Activated CD8-positive, alpha-beta memory T cell treated with anti-CD3 and anti-CD28 coated beads for 48 hours (primary cell): Measurements from ENCODE around the gene OPTN.
"Not testable (repeated sequence)": the region's sequence is repeated elsewhere in the genome, so short reads cannot be mapped to it uniquely, and the experiment has no call there.

Experiments
- DNase-seq, 3 experiments: peaks; one replicate each; pipeline ENCODE4 v3.0.0-alpha.2; 2020; ENCODE audit warnings: low read depth in 2 of 3, low spot score in 2 of 3

Gene OPTN

DNA sequence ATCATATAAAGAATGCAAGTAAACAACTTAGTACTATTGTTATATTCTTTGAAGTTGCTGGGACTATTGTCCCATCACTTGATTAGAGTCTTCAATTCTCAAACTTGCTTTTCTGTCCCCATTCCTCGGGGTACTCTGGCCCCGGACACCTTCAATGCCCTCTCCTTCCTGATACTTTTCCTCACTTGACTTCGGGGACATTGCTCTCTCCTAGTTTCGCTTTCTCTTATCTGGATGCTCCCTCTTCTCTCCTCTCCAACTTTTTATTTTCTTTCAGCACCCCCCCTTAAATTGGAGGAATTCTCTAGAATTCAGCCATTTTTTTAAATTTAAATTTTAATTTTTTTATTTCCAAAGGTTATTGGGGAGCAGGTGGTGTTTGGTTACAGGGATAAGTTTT lies 10.6 kb upstream of the OPTN start:
- no peak for DNase-seq

DNA sequence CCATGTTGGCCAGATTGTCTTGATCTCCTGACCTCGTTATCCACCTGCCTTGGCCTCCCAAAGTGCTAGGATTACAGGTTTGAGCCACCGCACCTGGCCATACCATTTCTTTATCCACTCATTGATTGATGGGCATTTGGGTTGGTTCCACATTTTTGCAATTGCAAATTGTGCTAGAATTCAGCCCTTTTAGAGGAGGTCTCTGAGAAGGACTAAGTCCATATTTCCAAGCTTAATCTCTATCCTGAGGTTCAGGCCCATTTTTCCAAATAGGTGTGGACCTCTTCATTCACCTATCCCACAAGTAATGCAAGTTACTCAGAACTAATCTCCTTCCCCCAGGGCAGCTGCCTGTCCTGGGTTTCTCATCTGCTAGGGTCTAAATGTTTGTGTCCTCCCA lies 9.7 kb upstream of the OPTN start:
- no peak for DNase-seq

DNA sequence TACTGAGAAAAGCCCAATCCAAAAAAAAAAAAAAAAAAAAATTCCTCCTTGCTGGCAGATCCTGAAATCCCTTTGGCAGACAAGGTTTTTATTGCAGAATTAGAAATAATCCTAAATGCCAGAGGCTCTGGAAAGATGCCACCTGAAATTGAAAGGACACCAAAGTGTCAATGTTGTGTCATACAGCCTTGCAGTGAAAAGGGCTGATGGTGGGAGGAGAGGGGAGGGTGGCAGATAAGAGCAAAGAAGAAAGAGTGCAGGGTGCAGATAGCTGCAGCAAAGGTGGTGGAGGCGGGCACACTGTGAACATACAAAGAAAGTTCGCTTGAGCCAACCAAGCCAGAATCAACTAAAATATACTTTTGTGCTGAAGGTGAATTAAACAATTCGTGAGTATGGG lies 8.2 kb upstream of the OPTN start:
- DNase-seq, result no peak

DNA sequence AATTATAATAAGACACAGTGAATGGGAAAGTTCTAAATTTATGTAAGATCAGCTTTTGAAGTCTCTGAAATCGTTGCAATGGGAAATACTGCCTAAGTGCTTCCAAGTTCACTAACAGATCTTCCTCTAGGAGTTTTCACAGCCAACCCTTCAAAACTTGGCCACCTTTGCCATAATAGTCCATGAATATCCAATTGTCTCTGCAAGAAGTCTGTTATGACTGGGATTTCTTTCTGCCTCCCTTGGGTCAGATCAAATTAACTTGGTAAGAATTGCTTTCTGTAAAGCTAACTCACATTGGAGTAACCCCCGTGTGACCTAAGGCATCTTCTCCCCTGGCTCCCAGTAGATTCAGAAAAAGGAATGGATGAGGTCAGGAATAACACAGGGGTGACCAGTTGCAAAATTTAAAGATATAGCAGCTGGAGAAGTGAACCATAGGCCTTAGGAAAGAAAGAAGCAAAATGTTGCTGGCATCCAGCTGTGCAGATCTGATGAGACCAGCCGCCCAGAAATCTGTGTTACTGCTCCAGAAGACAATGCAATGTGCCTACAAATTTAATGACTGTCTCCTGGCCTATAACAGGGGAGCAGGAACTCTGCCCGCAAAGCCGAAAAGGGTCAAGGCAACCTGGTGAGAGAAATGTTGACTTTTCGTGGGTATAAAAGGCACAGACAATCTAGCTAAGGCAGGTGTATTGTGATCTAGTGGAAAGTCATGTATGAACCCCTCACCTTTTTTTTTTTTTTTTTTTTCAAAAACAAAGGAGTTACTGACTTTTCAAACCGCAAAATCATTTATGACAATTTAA lies 7.5 kb upstream of the OPTN start:
- DNase-seq, result no peak

DNA sequence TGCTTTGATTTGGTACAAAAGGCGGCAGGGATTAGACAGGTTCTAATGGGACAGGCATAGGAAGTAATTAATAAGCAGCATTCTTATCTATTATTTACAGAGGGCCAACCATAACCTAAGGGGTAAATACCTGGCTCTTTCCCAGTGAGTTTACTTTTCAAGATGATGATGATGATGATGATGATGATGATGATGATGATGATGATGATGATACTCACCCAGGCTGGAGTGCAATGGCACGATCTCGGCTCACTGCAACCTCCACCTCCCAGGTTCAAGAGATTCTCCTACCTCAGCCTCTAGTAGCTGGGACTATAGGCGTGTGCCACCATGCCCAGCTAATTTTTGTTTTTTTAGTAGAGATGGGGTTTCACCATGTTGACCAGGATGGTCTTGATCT lies 5.9 kb upstream of the OPTN start:
- not testable (repeated sequence) for DNase-seq

DNA sequence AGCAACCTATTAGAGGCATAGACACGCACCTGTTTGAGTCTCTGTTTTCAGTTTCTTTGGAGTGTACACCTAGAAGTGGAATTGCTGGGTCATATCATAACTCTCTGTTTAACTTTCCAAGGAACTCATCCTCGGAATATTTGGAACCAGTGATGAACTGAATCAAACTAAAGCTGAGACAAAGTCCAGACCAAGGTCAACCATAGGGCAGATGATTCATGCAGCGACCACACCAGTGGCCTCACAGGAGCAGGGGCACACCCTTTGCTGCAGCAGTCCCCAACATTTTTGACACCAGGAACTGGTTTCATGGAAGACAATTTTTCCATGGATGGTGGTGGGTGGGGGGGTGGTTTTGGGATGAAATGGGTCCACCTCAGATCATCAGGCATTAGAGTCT lies 4.9 kb upstream of the OPTN start:
- no peak for DNase-seq

DNA sequence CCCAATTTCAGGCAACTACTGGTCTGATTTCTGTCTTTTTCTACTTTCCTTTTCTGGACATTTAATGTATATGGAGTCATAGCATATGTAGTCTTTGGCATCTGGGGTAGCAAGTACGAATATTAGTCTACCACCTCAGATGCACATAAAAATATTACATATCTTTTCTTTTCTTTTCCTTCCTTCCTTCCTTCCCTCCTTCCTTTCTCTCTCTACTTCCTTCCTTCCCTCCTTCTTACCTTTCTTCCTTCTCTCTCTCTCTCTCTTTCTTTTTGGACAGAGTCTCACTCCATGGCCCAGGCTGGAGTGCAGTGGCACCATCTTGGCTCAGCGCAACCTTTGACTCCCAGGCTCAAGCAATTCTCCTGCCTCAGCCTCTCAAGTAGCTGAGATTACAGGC lies 4.0 kb upstream of the OPTN start:
- no peak for DNase-seq

DNA sequence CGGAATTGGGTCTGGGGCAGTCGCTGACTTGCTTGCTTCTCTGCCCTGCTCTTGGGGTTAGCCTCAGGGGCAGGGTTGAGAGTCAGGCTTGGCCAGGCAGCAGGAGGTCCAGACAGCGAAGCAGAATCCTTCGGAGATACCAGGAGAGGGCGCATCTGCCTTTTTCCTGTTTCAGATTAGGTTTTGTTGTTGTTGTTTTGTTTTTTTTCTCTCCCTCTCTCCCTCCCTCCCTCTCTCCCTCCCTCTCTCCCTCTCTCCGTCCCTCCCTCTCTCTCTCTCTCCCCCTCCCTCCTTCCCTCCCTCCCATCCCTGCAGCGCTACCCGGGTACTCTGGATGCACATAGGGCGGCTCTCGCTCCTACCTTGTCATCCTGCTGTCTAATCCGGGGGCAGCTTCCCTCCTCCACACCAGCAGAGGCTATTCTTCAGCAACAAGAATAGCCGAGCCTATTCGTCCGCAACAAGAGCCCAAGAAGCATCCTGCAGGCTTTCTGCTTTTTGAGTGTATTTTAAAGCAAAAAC lies 758 bp upstream of the OPTN start:
- DNase-seq, result peak in 1 of 3 experiments; percentile 11

DNA sequence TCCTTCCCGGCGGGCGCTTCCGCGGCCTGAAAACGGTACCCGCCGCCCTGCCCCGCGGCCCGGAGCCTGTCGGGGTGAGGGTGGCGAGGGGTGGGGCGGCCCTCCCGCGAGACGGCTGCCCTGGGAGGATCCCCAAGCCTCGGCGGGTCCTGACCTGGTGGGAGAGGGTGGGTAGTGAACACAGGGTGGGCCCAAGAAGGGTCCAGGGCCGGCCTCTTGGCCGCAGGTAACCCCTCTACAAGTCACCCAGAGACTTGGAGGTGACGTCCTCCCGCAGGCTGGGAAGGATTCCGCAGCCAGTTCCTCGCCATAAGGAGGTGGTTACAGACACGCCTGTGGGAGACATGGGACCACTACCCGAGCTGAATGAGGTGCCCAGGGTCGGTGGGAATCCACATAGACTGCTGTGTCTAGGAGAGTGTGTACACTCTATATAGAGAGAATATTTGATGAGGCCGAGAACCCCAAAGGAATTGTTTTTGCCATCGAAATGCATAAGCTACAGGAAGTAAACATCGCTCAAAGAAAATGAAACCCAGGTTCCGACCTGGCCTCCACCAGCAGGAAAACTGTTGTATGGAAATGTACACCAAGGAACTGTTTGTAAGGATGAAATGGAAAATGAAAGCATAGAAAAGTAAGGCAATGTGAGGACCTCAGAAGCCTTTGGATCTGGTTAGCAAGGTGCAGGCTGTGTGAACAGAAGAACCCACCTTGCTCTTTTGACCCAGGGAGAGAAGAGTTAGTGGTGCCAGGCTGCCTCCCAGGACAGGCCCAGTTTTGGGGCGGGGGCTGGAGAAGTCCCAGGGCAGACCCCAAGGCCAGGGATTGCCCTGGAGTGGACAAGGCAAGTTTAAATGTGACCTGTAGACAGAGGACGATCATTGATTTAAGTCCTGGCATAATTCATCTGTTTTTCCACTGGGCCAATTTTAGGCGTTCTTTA lies 659 bp downstream of the OPTN start:
- peak in 1 of 3 experiments; percentile 12 for DNase-seq

DNA sequence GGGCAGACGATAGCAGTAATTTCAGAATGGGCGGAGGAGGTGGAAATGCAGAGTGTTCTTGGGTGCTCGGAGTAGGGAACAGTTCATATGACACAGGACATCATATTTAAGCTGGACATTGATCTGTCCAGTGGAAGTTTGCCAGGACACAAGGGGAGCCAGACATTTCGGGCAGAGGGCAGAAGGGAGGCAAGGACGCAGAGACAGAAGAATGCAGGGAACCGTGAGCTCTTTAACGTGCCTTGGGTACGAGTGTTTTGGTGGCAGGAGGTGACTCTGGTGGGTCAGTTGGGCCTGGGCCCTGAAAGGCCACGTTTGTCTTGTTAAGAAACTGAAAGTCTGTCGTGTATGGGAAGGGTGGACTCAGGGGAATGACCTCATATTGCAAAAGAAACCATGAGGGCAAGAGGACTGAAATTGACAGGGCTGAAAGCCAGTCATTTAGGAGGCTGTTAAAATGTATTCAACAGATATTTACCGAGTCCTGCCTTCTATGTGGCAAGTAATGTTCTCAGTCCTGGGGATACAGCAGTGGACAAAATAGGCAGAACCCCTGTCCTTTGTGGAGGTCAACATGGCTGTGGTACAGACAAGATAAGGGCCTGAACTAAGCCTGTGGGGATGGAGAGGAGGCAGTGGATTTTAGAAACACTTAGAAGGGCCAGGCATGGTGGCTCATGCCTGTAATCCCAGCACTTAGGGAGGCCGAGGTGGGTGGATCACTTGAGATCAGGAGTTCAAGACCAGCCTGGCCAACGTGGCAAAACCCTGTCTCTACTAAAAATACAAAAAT lies 2.2 kb downstream of the OPTN start:
- DNase-seq, result no peak

DNA sequence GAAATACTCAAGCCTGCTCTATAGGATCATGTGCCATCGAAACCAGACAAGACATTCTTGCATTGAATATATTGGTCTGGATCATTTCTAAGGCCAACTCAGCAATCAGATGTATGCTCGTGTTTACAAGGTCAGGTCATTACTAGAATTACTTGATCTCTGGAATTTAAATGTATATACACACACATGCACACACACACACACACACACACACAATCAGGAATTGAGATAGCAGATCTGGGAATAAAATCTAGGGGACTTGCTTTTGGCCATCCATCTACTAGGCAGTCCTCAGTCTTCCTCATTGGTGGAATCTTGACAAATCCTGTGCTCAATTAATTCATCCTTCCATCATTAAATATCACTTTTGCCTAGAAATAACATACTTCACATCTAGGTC lies 3.6 kb downstream of the OPTN start:
- no peak for DNase-seq

DNA sequence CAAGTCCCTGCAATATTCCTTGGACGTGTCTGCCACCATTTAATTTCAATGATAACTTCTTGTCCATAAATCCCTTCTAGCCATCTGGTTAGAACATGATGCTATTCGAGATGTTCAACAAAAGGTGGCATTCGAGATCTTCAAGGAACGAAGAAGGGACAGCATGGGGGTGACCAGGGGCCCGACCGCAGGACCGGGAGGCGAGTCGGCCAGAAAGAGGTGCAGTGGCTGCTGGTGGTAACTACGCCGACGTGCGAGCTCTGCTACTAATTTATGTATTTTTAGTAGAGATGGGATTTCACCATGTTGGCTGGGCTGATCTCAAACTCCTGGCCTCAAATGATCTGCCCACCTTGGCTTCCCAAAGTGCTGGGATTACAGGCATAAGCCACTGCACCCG lies 4.7 kb downstream of the OPTN start:
- DNase-seq, result no peak

DNA sequence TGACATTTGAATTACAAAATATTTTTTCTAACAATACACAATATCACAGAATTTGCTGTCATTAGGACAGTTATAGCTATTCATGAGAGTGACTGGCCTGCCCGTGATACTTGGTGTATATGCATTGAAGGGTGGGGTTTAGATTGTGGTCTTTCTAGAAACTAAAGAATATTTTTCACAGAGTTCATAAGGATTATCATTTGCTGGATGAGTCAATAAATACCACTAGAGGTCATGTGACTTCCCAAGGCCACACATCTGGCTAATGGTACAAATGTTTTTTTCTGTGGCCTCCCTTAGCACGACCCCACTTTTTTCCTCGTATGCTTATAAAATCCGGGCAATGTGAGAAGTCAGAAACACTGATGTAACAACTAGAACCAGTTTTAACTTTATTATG lies 5.2 kb downstream of the OPTN start:
- no peak for DNase-seq

DNA sequence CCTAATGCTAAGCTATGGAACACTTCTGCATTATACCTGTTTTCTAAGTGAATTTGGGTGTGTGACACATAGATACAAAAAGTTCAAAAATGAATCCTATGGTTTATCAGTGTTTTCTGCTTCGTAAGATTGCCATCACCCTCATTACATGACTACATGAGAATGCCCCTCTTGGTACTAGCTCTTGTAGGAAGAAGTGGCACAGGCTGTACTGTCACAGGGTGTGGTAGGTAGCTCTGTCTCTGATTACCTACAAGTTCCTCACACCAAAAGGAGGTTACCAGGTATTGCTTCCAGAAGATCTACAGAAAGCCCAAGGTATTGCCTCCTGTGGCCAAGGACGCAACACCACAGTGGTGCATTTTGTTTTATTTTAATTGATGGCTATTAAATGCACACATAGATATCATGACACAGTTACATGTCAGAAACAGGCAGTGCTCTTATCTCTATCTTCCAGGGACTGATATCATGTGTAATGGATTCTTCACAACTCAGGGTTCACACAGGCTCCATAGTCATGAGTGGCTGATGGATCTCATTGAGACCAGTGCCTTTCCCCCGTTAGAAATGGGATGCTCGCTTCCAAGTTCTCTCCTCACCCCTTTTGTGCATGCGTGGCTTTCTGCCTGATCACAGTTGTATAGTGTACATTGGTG lies 6.6 kb downstream of the OPTN start:
- DNase-seq, result no peak

DNA sequence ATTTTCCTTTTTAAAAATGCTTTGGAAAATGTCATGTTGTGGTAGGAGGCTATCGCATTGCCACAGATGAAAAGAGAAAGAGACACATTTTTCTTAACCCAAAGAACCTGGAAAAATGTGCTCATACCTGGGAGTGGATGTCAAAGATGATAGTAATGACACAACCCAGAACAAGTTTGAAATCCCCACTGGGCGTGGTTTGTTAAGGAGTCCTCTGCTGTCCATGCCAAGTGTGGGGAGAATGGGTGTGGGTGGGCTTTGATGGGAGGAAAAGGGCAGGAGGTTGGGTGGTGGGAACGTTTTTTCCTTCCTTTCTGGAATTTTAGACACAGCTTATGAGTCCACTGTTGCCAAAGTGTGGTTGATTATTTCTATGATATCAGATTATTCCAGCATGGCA lies 10.9 kb downstream of the OPTN start:
- DNase-seq, result no peak

DNA sequence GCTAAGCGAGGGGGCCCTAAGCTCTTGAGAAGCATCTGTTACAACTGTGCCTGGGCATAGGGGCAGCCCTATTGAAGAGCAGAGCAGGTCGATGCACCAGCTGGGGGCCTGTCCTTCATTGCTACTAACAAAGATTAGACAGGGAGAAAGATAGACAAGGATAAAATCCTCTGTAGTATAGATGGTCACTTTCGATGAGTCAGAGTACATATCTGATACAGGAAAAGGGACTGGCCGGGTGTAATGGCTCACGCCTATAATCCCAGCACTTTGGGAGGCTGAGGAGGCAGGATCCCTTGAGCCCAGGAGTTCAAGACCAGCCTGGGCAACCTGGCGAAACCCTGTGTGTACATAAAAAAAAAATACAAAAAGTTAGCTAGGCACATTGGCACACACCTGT lies 13.6 kb downstream of the OPTN start:
- no peak for DNase-seq

DNA sequence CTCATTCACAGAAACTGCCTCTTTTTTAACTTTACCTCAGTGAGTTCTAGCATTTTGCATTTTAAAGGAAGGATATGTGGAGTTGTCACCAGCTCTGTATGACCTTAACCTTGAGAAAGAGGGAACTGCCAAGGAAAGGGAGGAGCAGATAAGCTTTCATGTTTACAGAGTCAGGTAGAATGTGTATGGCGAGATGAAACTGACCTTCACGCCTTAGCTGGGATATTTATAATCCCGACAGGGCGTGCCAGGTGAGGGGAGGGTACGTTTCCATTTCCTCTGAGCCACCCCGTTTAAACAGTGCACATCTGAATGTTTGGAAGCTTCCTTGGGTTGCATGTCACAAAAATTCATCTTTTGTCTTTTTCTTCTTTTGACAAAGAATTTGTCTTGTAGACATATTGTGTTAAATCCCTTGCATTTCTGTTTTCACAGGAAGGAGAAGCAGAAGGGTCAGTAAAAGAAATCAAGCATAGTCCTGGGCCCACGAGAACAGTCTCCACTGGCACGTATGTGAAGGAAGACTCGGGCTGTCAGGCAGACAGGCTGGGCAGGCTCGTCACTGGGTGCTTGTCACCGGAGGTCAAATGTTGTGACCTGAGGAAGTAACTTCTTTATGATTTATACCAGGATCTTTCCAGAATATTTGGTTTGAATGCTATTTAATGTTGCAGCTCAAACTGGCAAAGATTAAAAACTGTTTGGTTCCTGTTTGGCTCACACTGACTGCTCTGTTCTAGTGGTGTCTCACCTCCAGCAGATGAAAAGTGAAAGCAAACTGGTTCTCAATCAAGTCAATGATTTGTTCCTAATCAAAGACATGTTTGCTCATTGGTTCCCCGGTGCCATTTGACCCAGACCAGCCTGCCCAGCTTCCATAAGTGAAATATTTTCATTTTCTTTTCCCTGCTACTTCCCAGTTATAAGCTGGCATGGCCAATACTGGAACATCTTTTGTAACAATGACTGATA lies 16.2 kb downstream of the OPTN start:
- DNase-seq, result no peak

DNA sequence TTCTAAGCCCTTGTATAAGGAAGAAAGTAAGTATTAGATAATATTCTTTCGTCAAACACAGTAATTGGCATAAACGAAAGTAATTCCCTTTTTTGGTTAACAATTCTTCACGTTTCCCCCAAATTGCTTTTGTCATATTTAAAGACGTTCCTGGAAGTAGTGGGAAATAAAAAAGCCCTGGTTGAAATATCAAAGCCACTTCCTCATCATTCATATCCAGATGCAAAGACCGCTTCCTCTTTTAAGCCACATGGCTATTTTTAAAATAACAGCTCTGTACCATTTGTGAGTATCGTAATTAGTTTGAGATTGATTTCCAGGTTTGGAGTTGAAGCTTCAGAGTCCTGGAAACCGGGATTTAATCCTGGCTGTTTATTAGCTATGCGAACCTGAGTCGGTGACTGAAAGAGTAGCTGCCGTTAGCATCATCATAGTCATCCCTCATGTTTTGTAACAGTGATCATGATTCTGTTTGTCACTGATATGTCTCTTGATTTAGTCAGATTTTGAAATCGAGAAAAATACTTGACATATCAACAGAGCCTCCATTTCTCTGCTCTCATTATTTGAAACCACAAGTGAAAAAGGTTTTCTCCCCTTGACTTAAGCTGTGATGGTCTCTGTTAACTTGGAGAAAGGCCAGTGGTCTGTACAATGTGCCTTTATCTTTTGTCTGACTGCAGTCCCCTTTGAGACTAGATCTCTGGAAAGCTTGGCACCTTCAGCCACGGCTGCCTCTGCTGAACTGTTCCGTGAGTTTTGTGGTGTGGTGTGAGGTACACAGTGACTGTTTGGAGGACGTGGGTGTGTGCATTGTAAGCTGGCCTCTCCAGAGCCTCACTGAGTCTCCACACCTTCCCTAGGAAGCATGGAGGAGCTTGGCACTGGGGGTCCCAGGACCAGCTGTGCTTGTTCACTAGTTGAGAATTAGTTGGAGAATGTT lies 18.1 kb downstream of the OPTN start:
- DNase-seq, result no peak
